Measurements from ENCODE around the gene KLHL29.

GRCh38 chr2:23449831-23450331 is 64.9 kb downstream of the KLHL29 start:
- TF ChIP-seq CTCF (IDR thresholded peaks at IDR 0.05): no peak
- no peak for TF ChIP-seq POLR2A (IDR thresholded peaks at IDR 0.05)
